Omental fat pad (tissue), 4 donors: ENCODE measurements around the gene CXCL14. TPM values are rescaled to one million over a fixed set of nuclear protein-coding genes. Genes with fewer than 3 reads are reported as not detected.

Experiments
- ATAC-seq: fragments of 150-250 bp; one replicate; pipeline ENCODE4 v1.9.1; 2016; ENCODE audit warnings: mild to moderate bottlenecking, moderate library complexity; ENCODE audit not compliant: low FRiP score
- DNase-seq: peaks from one replicate; pipeline ENCODE4 v3.0.0-alpha.2; 2019; ENCODE audit warnings: low spot score
- total RNA-seq, 4 donors: library from RNA; depleted of rRNA; stranded (reverse); fragments of >200 nt; gene quantifications; one replicate each; pipeline ENCODE4 v1.1.0, GENCODE V29; 2016
- TF ChIP-seq, protein P1 (sequence below), 3 donors: fragments of 450-650 bp; IDR thresholded peaks; one replicate each; pipeline ENCODE4 v1.5.1; 2016 to 2017; ENCODE audit warnings: antibody characterized with exemption in 3 of 3, mild to moderate bottlenecking in 3 of 3, moderate library complexity in 2 of 3

Gene CXCL14
- total RNA-seq, 4 donors from 2014 or later: 22.2 to 195 (median 32.1) TPM

DNA sequence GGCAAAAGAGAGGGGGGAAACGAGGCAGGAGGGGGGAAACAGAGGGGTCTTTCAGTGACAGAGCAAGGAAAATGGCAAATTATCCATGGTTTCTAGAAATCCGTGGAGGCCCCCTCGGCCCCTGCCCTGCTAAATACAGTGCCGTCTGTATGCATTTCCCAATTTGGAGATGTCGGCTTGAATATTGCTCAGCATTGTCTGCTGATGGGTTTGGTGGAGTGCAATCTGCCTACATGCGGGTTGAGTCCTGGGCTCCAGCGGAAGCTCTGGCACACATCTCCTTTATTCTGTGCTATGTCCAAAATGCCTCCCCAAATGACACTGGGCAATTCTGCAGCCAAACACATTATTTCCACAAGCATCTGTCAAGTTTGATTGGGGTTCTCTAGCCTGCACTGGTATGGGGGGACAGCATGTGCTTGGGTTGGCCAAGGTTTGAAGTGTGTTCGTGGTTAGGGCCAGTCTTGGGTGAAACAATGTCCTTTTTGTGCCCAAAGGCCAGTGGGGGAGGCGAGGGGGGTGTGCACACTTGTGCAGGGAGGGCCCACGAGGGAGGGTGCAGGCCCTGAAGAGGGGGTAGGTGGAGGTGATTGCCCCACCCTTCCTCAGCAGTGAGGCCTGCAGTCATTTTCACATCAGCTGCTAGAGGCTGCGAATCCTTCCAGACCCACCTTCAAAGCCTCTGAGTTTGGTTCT is 36.8 kb downstream of the CXCL14 start:
- TF ChIP-seq, protein P1, sequence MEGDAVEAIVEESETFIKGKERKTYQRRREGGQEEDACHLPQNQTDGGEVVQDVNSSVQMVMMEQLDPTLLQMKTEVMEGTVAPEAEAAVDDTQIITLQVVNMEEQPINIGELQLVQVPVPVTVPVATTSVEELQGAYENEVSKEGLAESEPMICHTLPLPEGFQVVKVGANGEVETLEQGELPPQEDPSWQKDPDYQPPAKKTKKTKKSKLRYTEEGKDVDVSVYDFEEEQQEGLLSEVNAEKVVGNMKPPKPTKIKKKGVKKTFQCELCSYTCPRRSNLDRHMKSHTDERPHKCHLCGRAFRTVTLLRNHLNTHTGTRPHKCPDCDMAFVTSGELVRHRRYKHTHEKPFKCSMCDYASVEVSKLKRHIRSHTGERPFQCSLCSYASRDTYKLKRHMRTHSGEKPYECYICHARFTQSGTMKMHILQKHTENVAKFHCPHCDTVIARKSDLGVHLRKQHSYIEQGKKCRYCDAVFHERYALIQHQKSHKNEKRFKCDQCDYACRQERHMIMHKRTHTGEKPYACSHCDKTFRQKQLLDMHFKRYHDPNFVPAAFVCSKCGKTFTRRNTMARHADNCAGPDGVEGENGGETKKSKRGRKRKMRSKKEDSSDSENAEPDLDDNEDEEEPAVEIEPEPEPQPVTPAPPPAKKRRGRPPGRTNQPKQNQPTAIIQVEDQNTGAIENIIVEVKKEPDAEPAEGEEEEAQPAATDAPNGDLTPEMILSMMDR (IDR thresholded peaks at IDR 0.05): no peak
- DNase-seq (no peak), ATAC-seq (no peak)

DNA sequence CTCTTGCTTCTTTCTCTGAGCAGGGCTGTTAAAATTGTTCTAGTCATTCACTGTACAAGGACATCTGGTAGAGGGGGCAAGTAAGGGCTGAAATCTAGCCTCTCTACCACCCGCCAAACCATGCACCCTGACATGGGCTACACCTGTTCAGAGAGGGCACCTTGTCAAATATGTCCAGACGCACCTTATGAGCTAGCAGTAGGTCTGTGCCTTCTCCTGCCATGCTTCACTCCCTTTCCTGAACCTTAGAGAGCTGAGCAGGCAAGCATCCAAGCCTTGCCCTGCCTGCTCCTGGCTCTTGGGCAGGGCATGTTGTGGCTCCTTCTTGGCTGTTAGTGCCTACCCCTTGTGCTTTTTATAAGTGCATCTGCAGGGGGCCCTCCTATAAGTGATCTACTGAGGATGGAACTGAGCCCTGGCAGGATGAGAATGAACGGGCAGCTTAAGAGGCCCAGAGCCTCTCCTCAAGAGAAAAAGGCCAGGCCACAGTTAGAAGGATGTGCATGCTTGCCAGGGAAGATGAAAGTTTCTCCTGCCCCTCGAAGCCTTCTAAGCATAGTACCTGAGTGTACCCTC is 39.3 kb downstream of the CXCL14 start:
- ATAC-seq: no peak
- TF ChIP-seq, protein P1 (IDR thresholded peaks at IDR 0.05): no peak
- no peak for DNase-seq

DNA sequence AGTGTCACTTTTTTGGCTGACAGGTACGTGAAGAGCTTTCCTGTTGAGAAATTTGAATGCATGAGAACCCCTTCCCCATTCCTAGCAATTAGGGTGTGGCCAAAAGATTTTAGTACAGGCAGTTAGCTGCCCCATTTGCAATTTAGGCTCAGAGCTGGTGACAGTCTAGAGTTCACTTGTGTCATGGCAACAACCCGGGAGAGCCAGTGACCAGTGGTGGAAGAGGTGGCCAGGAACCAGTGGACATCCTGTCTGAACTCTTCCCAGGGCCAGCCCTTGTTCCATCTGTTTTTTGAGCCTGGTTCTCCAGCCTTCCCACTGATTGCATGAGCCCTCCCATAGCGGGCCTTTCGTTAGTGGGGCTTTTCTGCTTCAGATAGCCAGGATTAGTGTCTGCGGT is 40.5 kb downstream of the CXCL14 start:
- no peak for DNase-seq
- TF ChIP-seq, protein P1 (IDR thresholded peaks at IDR 0.05): no peak
- no peak for ATAC-seq

DNA sequence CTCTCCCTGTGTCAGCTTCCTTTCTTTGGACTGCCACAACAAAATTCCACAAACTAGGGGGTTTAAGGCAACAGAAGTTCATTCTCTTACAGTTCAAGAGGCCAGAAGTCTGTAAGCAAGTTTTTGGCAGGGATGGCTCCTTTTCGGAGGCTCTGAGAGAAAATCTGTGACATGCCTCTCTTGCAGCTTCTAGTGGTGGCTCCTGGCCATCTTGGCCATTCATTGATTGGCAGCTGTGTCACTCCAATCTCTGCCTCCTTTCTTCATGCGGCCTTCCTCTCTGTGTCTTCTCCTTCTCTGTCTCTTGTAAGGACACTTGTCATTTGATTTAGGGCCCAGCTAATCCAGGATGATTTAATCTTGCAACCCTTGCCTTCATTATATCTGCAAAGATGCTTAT is 41.0 kb downstream of the CXCL14 start:
- TF ChIP-seq, protein P1 (IDR thresholded peaks at IDR 0.05): no peak
- ATAC-seq: no peak
- no peak for DNase-seq

DNA sequence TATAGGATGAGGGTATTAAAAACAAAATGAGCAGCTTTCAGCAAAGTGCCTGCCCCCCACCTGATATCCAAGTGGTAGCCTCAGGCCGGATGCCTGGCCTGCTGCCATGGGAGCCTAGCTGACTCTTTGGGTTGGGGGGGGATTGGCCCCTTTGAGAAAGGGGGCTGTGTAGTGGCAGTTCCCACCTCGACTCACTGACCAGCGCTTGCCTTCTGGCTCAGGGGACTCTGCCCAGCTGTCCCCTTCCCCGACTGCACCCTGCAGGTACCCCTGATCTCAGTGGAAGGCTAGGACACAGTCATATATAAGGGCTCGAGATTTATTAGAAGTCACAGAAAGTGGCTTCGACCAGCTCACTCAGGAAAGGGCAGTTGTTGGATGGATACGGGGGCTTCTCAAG is 41.5 kb downstream of the CXCL14 start:
- ATAC-seq (no peak), DNase-seq (no peak)
- TF ChIP-seq, protein P1 (IDR thresholded peaks at IDR 0.05): no peak

DNA sequence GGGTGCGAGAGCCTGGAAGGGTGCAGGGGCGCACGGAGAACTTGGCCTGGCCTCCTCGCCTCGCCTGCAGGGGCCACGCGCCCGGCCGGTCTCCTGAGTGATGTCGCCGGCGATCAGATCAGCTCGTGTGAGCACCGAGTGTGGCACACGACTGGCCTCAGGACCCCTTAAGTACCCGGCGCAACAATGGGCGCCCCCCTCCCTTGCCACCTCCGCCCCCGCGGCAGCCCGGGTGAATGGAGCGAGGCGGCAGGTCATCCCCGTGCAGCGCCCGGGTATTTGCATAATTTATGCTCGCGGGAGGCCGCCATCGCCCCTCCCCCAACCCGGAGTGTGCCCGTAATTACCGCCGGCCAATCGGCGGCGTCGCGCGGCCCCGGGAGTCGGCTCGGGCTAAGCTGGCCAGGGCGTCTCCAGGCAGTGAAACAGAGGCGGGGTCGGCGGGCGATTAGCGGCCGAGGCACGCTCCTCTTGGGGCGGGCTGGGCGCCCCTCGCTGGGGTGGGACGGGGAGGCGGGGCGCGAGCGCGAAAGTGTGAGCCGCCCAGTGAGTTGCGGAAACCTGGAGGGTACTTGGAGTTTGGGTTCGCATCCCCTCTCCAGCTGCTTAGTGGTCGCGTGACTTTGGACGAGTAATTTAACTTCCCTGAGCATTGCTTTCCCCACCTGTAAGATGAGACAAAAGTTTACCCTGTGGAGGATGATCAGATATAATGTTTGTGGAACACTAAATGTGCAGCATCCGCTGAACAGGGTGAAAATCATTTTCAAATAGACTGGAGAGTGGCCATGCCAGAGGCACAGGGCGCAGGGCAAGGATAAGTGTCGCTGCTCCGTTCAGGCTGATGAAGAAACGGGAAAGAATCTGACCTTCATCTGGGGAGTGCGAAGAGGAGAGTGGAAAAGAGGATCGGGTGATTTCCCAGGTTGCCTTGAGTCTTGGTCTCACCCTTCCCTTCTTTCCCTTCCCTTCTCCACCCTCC is 42.7 kb downstream of the CXCL14 start, which contains the start of gene NEUROG1:
NEUROG1 (minus strand) TSS at position 145 of the 982 bp plus-strand sequence. CDS start 274 bp downstream, outside the sequence.
- no peak for DNase-seq
- no peak for ATAC-seq
- TF ChIP-seq, protein P1 (IDR thresholded peaks at IDR 0.05): no peak
